ENCODE results near the gene KDELR3. TPM values are rescaled to one million over a fixed set of nuclear protein-coding genes. Genes with fewer than 3 reads are reported as not detected.

Gene KDELR3
- polyA plus RNA-seq, 1 of the 3 experiments (the other 2 are of a cell fraction): 17.1 TPM

- TF ChIP-seq MXI1 (IDR thresholded peaks at IDR 0.05; ENCODE audit: low read depth, low read length) (no peak), SMC3 (IDR thresholded peaks at IDR 0.05; ENCODE audit: low read depth, low read length) (no peak), JUND (IDR thresholded peaks at IDR 0.05) (no peak), NRF1 (IDR thresholded peaks at IDR 0.05; ENCODE audit: low read depth, low read length) (no peak), EZH2phosphoT487 (IDR thresholded peaks at IDR 0.05; ENCODE audit: borderline replicate concordance, low read depth) (no peak), TCF12 (IDR thresholded peaks at IDR 0.05) (no peak), EP300 (IDR thresholded peaks at IDR 0.05; ENCODE audit: borderline replicate concordance in 1 of 2, low read depth in 1 of 2, low read length in 1 of 2) (no peak), PBX3 (IDR thresholded peaks at IDR 0.05) (no peak), SIN3A (IDR thresholded peaks at IDR 0.05; ENCODE audit: borderline replicate concordance, low read depth, low read length) (no peak), ELF1 (IDR thresholded peaks at IDR 0.05) (no peak)
Measured at GRCh38 chr22:38477585-38477984, 9.7 kb downstream of the KDELR3 start (continued).

GRCh38 chr22:38479096-38479837 lies 11.4 kb downstream of the KDELR3 start:
- no peaks in the 10 kb centered on the region for H3K4me1 ChIP-seq (ENCODE audit: control insufficient read depth in 1 of 2, insufficient read depth in 2 of 2, low read depth in 1 of 2, low read length in 1 of 2)
- H3K9me3 ChIP-seq: no peaks in the 10 kb centered on the region
- no peak overlapping the region for H3K4me3 ChIP-seq (ENCODE audit: low read depth in 2 of 2, low read length in 1 of 2)
- H2AFZ ChIP-seq (ENCODE audit: low read depth): no peak overlapping the region
- no peaks in the 10 kb centered on the region for H3K9me2 ChIP-seq
- no peaks in the 10 kb centered on the region for H3K79me2 ChIP-seq (ENCODE audit: insufficient read depth)
- TF ChIP-seq TCF12 (IDR thresholded peaks at IDR 0.05) (no peak), TAF1 (IDR thresholded peaks at IDR 0.05; ENCODE audit: borderline replicate concordance, low read depth, low read length) (no peak), EZH2phosphoT487 (IDR thresholded peaks at IDR 0.05; ENCODE audit: borderline replicate concordance, low read depth) (no peak), FOXM1 (IDR thresholded peaks at IDR 0.05; ENCODE audit: low read depth) (no peak), FOSL2 (IDR thresholded peaks at IDR 0.05; ENCODE audit: borderline replicate concordance, low read depth) (no peak), EP300 (IDR thresholded peaks at IDR 0.05; ENCODE audit: borderline replicate concordance in 1 of 2, low read depth in 1 of 2, low read length in 1 of 2) (no peak), NRF1 (IDR thresholded peaks at IDR 0.05; ENCODE audit: low read depth, low read length) (no peak), JUND (IDR thresholded peaks at IDR 0.05) (no peak), PBX3 (IDR thresholded peaks at IDR 0.05) (no peak), ZBTB33 (IDR thresholded peaks at IDR 0.05; ENCODE audit: borderline replicate concordance, low read depth) (no peak), NFIC (IDR thresholded peaks at IDR 0.05; ENCODE audit: borderline replicate concordance) (no peak), RXRA (IDR thresholded peaks at IDR 0.05; ENCODE audit: borderline replicate concordance, low read depth) (no peak), CTCF (IDR thresholded peaks at IDR 0.05) (no peak), RCOR1 (IDR thresholded peaks at IDR 0.05; ENCODE audit: low read length) (no peak)
- no peaks in the 10 kb centered on the region for H3K27me3 ChIP-seq (ENCODE audit: insufficient read depth)
- H4K20me1 ChIP-seq (ENCODE audit: insufficient read depth): no peaks in the 10 kb centered on the region
- DNase-seq: no peak
- no peak overlapping the region for H3K27ac ChIP-seq (ENCODE audit: low read depth in 2 of 2, low read length in 1 of 2)
- H3F3A ChIP-seq (replicated peaks; ENCODE audit: insufficient read depth): peaks cover 14% of the 10 kb centered on the region
- no peak overlapping the region for H3K4me2 ChIP-seq
- no peak overlapping the region for H3K9ac ChIP-seq
- ChIA-PET POLR2A (no interaction called here), CTCF (interaction anchor here (1.7 kb wide), 1 partner anchor 11 kb away, joined by 6 read pairs; the partner anchor contains the start of gene KDELR3)
- peaks cover 19 to 29% of the 10 kb centered on the region in 2 experiments for H3K36me3 ChIP-seq (replicated peaks in 1 of 2; ENCODE audit: control insufficient read depth in 1 of 2, insufficient read depth in 2 of 2, low read length in 1 of 2)
- 78% methylated on average over 7 of the region's 7 CpGs for WGBS (ENCODE audit: low lambda C conversion rate)
